Measurements from ENCODE around the gene DOK6. TPM values are rescaled to one million over a fixed set of nuclear protein-coding genes. Genes with fewer than 3 reads are reported as not detected.
A peak's percentile ranks its signal among the peaks of the same experiment; 100 is the strongest.
"Not testable (repeated sequence)": the region's sequence is repeated elsewhere in the genome, so short reads cannot be mapped to it uniquely, and the experiment has no call there.

The DOK6 gene
- total RNA-seq, 2 donors from 2014 or later: 0.45 to 0.46 TPM

GRCh38 chr18:69865776-69866175 is 465.1 kb downstream of the DOK6 start:
- intact Hi-C loops (cut with DNase I, micrococcal nuclease): no loop called here
- ATAC-seq: no peak
- DNase-seq: no peak

GRCh38 chr18:69866212-69866611 is 465.5 kb downstream of the DOK6 start:
- peak; percentile 87 for ATAC-seq
- intact Hi-C loops (cut with DNase I, micrococcal nuclease): no loop called here
- DNase-seq: no peak

- ATAC-seq (no peak), DNase-seq (no peak)
- intact Hi-C loops (cut with DNase I, micrococcal nuclease): no loop called here
Observed at GRCh38 chr18:69870736-69871135, 470.0 kb downstream of the DOK6 start.

GRCh38 chr18:69871363-69871762 is 470.7 kb downstream of the DOK6 start:
- intact Hi-C loops (cut with DNase I, micrococcal nuclease): no loop called here

DNA sequence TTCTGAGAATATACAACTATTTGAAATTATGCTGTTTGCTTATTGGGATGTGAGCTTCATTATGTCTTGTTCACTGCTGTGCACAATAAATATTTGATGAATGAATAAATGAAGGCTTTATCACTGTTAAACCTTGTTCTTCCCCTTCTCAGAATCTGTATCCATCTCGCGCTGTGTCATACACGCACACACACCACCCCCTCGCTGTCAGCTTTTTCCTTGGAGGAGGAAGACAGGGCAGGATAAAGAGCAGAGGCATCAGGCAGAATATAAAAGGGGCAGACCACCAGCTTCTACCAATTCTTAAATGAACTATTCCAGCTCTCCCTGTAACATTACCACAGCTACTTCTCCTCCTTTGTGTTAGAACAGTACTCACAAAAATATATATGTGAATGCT is 472.0 kb downstream of the DOK6 start:
- DNase-seq: no peak
- ATAC-seq: no peak
- intact Hi-C loops (cut with DNase I, micrococcal nuclease): no loop called here

More at GRCh38 chr18:69871363-69871762, 470.7 kb downstream of the DOK6 start:
- no peak for DNase-seq
- no peak for ATAC-seq

DNA sequence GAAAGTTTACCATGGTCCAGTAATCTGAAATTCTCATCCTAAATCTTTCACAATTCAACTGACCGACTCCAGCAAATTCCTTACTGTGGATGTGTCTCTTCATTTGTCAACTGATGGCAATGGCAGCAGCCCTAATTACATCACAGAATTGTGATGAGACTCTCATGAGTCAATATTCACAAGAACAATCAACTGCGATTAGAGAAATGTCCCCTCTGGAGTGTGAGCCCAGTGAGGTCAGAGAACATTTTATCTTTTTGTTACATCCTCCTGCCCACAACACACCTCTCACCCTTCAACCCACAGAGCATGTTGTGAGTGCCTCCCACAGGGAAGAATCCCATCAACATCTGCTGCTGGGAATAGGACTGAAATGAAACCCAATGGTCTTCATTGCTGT is 473.4 kb downstream of the DOK6 start:
- no peak for ATAC-seq
- no peak for DNase-seq
- intact Hi-C loops (cut with DNase I, micrococcal nuclease): no loop called here

GRCh38 chr18:69876490-69876889 is 475.8 kb downstream of the DOK6 start:
- no peak for DNase-seq
- intact Hi-C loops (cut with DNase I, micrococcal nuclease): no loop called here
- ATAC-seq: no peak

DNA sequence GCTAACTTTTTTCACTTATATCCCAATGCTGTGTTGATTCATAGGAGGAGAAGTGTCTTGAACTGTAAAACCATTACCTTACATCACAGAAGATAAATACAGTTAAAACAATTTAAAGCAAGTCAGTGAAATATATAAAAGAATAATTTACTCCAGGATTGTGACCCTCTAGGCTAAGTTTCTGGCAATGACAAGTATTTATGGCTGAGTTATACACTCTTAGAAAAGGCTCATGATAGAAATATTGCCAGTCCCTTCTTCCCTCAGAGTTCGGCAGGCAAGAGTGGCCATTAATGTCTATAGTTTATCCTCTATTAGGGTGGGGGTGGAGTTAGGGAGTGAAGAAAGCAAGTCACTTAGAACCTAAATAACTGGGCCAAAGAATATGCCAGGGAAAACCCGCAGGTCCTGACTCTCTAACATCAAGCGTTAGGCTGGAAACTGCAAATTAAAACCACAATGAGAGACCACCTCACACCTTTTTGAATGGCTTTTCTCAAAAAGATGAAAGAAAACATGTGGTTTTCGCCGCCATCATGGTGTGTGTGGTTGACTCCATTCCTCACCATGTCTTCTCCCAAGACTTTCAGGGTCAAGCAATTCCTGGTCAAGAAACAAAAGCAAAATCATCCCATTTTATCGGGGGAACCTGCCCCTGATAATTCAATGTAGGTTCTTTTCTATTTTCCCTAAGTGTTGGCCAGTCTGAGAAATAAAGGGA is 477.7 kb downstream of the DOK6 start:
- no peak for ATAC-seq
- intact Hi-C loops (cut with DNase I, micrococcal nuclease): no loop called here
- DNase-seq: no peak

- intact Hi-C loops (cut with DNase I, micrococcal nuclease); DNase-seq; ATAC-seq: not testable (repeated sequence)
Observed at GRCh38 chr18:69879051-69879450, 478.4 kb downstream of the DOK6 start.

DNA sequence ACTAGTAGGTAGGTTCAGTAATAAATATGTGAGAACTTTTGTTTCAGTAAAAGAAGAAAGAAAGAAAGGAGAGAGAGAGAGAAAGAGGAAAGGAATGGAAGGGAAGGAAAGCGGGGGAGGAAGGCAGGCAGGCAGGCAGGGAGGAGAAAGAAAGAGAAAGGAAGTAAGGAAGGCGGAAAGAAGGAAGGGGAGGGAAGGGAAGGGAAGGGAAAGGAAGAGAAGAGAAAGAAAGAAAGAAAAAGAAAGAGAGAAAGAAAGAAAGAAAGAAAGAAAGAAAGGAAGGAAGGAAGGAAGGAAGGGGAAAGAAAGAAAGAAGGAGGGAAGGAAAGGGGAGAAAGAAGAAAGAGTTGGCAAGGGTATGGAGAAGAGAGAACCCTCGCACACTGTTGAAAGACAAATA is 479.4 kb downstream of the DOK6 start:
- DNase-seq (no peak), ATAC-seq (no peak)
- intact Hi-C loops (cut with DNase I, micrococcal nuclease): no loop called here

DNA sequence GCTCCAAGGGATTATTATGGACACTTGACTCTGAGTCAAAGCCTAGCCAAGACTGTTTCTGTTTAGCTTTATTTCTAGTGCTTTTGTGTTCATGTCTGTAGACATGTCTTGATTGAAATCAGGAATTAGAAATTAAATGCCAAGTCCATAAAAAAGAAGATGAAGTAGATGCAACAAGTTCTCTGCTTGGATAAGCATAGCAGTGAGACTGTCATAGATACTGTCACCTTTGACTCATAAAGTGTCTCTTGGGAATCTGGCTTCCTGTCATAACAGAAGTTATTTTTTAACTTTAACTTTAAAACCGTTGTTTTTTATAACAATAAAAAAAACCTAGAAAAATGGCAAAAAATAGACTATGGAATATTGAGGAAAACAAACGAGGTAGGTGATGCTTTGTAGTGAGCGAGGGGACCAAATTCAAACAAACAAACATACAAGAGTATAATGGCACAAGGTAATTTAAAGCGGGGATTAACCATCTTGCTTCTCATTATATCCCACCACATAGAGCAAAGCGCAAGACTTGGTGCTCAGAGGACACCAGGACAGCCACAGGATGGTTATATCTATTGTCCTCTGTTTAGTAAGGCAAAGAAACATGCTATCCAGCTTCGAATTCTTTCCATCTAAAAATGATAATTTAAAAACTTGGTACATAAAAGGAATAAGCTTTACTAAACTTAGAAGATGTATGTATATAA is 482.4 kb downstream of the DOK6 start:
- intact Hi-C loops (cut with DNase I, micrococcal nuclease): no loop called here
- DNase-seq: no peak
- ATAC-seq: no peak

- ATAC-seq: no peak
- intact Hi-C loops (cut with DNase I, micrococcal nuclease): no loop called here
- DNase-seq: no peak
Observed at GRCh38 chr18:69883781-69884180, 483.1 kb downstream of the DOK6 start.

DNA sequence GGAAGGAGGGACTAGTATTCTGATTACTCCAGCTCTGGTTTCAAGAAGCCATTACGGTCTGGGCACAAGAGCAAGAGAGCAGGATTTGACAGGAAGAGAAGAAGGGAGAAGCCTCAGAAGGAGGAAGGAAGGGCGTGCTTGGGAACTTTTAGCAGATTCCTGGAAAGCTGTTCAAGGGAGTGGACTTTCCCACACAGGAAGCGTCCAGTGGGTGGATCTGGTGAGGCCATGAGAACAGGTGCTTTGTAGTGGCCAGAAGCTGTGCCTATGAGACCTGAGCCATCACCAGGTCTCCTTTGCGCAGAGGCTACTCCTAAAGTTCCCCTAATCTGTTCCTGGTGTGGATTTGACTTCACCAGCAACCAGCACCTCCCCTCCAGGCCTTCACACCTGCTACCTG is 484.7 kb downstream of the DOK6 start:
- DNase-seq: no peak
- ATAC-seq: no peak
- intact Hi-C loops (cut with DNase I, micrococcal nuclease): no loop called here

DNA sequence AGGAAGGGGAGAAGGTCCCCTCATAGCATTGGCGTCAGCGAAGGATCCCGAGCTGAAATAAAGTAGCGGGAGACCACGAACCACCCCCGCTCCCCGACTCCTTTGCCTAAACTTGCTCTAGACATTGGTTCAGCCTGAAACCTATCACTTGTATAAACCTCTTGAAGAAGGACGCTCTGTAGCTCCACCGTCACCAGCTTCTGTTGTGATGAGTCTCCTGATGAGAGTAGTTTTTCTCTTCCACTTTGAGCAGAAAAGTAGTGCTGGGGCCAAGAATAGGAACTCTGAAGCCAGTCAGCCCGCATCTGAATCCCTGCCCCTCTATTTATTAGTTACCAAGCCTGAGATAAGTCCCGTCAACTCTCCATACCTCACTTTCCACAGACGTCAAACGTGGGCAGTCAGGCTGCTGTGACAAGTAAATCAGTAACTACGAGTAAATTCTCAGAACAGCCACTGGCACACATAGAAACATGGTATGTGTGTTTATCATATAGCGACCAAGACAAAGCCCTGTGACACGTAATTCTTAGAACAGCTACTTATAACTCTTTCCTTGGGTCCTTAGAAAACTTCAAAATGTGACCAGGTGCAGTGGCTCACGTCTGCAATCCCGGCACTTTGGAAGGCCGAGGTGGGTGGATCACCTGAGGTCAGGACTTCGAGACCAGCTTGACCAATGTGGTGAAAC is 485.3 kb downstream of the DOK6 start:
- intact Hi-C loops (cut with DNase I, micrococcal nuclease): no loop called here
- DNase-seq (no peak), ATAC-seq (no peak)

DNA sequence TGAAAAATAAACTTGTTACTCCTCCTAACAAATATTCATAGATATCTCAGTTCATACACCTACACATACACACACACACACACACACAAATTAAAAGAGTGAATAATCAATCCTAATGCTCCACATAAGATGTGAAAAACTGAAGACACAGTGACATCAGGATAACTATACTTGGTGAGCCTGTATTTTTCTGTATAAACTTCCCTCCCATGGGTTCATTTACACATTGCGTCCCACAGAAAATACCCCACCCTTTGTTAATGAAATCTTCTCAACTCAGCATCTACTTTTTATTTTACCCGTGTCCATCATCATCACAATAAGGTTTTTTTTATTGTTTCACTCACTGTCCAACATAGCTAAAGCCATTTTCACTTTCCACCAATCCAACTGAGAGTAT is 486.6 kb downstream of the DOK6 start:
- DNase-seq (no peak), ATAC-seq (no peak)

GRCh38 chr18:69889009-69889408 is 488.3 kb downstream of the DOK6 start:
- DNase-seq (no peak), ATAC-seq (no peak)
- intact Hi-C loops (cut with DNase I, micrococcal nuclease): no loop called here

More for the DNA sequence above, 486.6 kb downstream of the DOK6 start:
- intact Hi-C loops (cut with DNase I, micrococcal nuclease): no loop called here

DNA sequence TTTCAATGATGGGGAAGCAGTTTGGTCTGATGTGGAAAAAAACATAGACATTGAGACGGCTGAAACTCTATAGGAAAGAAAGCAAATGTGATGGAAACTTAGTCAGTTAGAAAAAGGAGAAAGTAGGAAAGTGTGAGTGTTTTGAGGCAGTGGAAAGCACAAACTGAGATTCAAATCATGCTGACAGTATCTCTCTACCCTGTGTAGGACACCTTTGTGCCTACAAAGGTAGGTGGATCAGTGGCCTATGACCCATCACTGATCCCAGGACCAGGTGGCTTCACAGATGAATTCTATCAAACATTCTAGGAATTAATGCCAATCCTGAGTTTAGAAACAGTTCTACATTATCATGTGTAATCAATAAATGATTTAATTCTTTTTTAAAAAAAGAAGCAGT is 489.9 kb downstream of the DOK6 start:
- ATAC-seq: no peak
- intact Hi-C loops (cut with DNase I, micrococcal nuclease): no loop called here
- no peak for DNase-seq

GRCh38 chr18:69894467-69894866 is 493.8 kb downstream of the DOK6 start:
- no peak for DNase-seq
- intact Hi-C loops (cut with DNase I, micrococcal nuclease): no loop called here
- no peak for ATAC-seq

- DNase-seq (no peak), ATAC-seq (no peak)
- intact Hi-C loops (cut with DNase I, micrococcal nuclease): no loop called here
Observed at GRCh38 chr18:69895066-69896047, 494.7 kb downstream of the DOK6 start.
